ENCODE data around the gene MSANTD7. TPM values are rescaled to one million over a fixed set of nuclear protein-coding genes. Genes with fewer than 3 reads are reported as not detected.
"Not testable (repeated sequence)": the region's sequence is repeated elsewhere in the genome, so short reads cannot be mapped to it uniquely, and the experiment has no call there.

MSANTD7 gene
- total RNA-seq, 2 donors from 2014 or later = 25.4 to 30.3 TPM

DNA sequence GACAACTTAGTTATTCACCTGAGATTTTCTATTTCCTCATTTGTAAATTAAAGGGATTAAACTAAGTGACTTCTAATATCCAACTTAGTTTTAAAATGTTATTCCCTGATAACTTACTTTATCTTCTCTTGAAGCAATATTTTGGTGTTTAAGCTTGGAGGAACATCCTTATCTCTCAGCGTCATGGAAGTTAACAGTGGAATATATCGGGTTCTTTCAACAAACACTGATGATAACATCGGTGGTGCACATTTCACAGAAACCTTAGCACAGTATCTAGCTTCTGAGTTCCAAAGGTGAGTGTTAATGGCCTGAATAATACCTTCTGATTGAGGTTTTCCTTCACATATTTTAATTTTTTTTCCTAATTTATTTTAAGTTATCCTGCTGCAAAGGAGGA, 14.1 kb downstream of the MSANTD7 start:
- H3K9me3 Mint-ChIP-seq = no peaks in the 10 kb centered on the region
- ATAC-seq (no peak), DNase-seq (ENCODE audit: low spot score) (no peak)
- no peak overlapping the region for H3K4me3 Mint-ChIP-seq
- no peaks in the 10 kb centered on the region for H3K27me3 Mint-ChIP-seq
- peaks cover 23% of the 10 kb centered on the region for H3K36me3 Mint-ChIP-seq
- H3K4me1 Mint-ChIP-seq (ENCODE audit: low read depth in 2 of 2) = no peaks in the 10 kb centered on the region
- no peak overlapping the region for H3K27ac Mint-ChIP-seq

DNA sequence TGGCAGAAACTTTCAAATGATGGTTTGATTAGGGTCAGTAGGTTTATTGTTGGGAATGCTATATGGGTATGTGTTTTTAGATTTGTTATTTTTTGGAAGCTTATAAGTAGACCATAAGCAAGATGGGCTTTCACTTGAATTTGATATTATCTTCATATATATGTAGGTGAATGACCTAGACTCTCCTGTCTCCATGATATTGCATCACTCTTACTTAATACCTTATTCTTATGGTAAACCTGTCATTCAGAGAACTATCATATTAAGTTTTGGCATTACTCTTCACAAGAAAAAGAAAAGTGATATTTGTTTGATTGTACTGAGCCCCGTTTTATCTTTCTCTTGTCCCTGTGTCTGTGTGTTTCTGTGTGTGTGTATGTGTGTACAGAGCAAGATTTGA, 17.3 kb downstream of the MSANTD7 start:
- Mint-ChIP-seq H3K36me3 (peaks cover 18% of the 10 kb centered on the region), H3K9me3 (no peaks in the 10 kb centered on the region), H3K4me3 (no peak overlapping the region), H3K27me3 (no peaks in the 10 kb centered on the region), H3K4me1 (ENCODE audit: low read depth in 2 of 2) (no peaks in the 10 kb centered on the region), H3K27ac (no peak overlapping the region)
- ATAC-seq (no peak), DNase-seq (ENCODE audit: low spot score) (no peak)

- H3K36me3 Mint-ChIP-seq = peaks cover 6% of the 10 kb centered on the region
- no peak for ATAC-seq
Observed at GRCh38 chr10:14858338-14858960, 20.3 kb downstream of the MSANTD7 start.

GRCh38 chr10:14859043-14859442, 20.9 kb downstream of the MSANTD7 start:
- Mint-ChIP-seq H3K27ac (peak overlapping the region in 1 of 2 donors; percentile 58), H3K36me3 (peaks cover 6% of the 10 kb centered on the region), H3K4me1 (ENCODE audit: low read depth in 2 of 2) (peaks cover 0 to 9% of the 10 kb centered on the region in 2 donors), H3K27me3 (no peaks in the 10 kb centered on the region), H3K4me3 (no peak overlapping the region), H3K9me3 (no peaks in the 10 kb centered on the region)
- ATAC-seq (no peak), DNase-seq (ENCODE audit: low spot score) (no peak)

More at GRCh38 chr10:14858338-14858960, 20.3 kb downstream of the MSANTD7 start:
- Mint-ChIP-seq H3K27ac (peak overlapping the region in 1 of 2 donors; percentile 58), H3K9me3 (no peaks in the 10 kb centered on the region), H3K27me3 (no peaks in the 10 kb centered on the region), H3K4me1 (ENCODE audit: low read depth in 2 of 2) (peaks cover 0 to 6% of the 10 kb centered on the region in 2 donors), H3K4me3 (no peak overlapping the region)
- no peak for DNase-seq (ENCODE audit: low spot score)

- DNase-seq (ENCODE audit: low spot score) (no peak), ATAC-seq (no peak)
- no peak overlapping the region for H3K4me3 Mint-ChIP-seq
- H3K36me3 Mint-ChIP-seq = peaks cover 6% of the 10 kb centered on the region
- no peaks in the 10 kb centered on the region for H3K27me3 Mint-ChIP-seq
- H3K27ac Mint-ChIP-seq = no peak overlapping the region
- H3K4me1 Mint-ChIP-seq (ENCODE audit: low read depth in 2 of 2) = peaks cover 0 to 9% of the 10 kb centered on the region in 2 donors
- H3K9me3 Mint-ChIP-seq = no peaks in the 10 kb centered on the region
Observed at GRCh38 chr10:14859775-14860174, 21.7 kb downstream of the MSANTD7 start.

DNA sequence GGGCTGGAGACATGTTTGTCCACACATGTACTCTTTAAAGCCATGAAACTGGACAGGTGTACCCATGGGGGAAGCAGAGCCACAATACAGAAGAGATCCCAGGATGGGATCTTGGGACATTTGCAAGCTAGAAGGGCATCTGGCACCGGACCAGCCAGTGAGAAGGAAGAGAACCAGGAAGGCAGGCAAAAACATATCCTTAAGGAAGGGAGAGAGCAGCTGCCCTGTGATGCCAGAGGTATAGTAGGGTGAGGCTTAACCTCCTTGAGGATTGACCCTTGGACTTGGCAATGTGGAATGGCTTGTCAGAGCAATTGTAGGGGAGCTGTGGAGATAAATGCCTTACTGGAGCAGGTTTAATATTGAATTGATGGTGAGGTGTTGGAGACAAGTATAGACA, 22.7 kb downstream of the MSANTD7 start:
- Mint-ChIP-seq H3K27me3 (no peaks in the 10 kb centered on the region), H3K9me3 (no peaks in the 10 kb centered on the region), H3K4me3 (no peak overlapping the region), H3K36me3 (peaks cover 2% of the 10 kb centered on the region), H3K4me1 (ENCODE audit: low read depth in 2 of 2) (peaks cover 0 to 9% of the 10 kb centered on the region in 2 donors), H3K27ac (peak overlapping the region in 1 of 2 donors; percentile 44)
- no peak for DNase-seq (ENCODE audit: low spot score)
- no peak for ATAC-seq

DNA sequence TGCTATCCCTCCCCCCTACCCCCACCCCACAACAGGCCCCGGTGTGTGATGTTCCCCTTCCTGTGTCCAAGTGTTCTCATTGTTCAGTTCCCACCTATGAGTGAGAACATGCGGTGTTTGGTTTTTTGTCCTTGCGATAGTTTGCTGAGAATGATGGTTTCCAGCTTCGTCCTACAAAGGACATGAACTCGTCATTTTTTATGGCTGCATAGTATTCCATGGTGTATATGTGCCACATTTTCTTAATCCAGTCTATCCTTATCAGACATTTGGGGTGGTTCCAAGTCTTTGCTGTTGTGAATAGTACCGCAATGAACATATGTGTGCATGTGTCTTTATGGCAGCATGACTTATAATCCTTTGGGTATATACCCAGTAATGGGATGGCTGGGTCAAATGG, 26.4 kb downstream of the MSANTD7 start:
- ATAC-seq; H3K9me3 Mint-ChIP-seq; H3K27ac Mint-ChIP-seq; DNase-seq (ENCODE audit: low spot score); H3K4me3 Mint-ChIP-seq; H3K36me3 Mint-ChIP-seq; H3K27me3 Mint-ChIP-seq; H3K4me1 Mint-ChIP-seq (ENCODE audit: low read depth in 2 of 2): not testable (repeated sequence)

GRCh38 chr10:14864871-14865270, 26.8 kb downstream of the MSANTD7 start:
- H3K4me1 Mint-ChIP-seq (ENCODE audit: low read depth in 2 of 2); H3K4me3 Mint-ChIP-seq: not testable (repeated sequence)

DNA sequence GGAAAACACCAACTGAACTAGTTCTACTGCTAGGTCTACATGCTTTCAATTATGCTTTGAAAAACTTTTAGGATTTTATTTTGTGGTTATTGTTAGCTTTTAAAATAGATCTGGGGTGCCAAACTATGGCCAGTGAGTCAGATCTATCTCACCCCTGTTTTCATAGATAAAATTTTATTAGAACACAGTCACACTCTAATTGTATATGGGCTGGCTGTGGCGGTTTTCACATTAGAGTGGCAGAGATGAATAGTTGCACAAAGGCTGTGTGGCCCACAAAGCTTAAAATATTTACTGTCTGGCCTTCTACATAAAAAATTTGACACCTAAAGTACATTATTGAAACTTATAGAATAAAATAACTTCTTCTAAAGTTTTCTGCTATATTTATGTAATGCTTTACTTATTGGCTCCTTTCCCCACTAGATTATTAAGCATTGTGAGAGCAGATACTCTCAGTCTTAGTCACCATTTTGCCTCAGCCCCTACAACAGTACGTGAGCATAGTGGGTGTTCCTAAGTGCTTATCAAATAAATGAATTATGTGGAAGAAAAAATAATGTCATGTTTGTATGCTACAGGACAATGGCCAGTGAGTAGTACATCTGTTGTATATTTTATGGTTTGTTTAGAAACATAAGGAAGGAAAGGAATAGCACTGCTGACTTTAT, 35.1 kb downstream of the MSANTD7 start:
- Mint-ChIP-seq H3K9me3 (no peaks in the 10 kb centered on the region), H3K36me3 (peaks cover 6% of the 10 kb centered on the region), H3K4me3 (no peak overlapping the region), H3K27me3 (no peaks in the 10 kb centered on the region), H3K27ac (no peak overlapping the region), H3K4me1 (ENCODE audit: low read depth in 2 of 2) (peaks cover 11 to 19% of the 10 kb centered on the region in 2 donors)
- no peak for DNase-seq (ENCODE audit: low spot score)
- no peak for ATAC-seq

More at GRCh38 chr10:14864871-14865270, 26.8 kb downstream of the MSANTD7 start:
- H3K9me3 Mint-ChIP-seq; DNase-seq (ENCODE audit: low spot score); H3K27me3 Mint-ChIP-seq; H3K36me3 Mint-ChIP-seq; ATAC-seq; H3K27ac Mint-ChIP-seq: not testable (repeated sequence)

GRCh38 chr10:14875941-14876340, 37.8 kb downstream of the MSANTD7 start:
- Mint-ChIP-seq H3K4me3 (peak overlapping the region; percentile 95), H3K36me3 (no peaks in the 10 kb centered on the region), H3K27me3 (no peaks in the 10 kb centered on the region), H3K27ac (peak overlapping the region in 1 of 2 donors; percentile 13), H3K4me1 (ENCODE audit: low read depth in 2 of 2) (peaks cover 14 to 28% of the 10 kb centered on the region in 2 donors), H3K9me3 (no peaks in the 10 kb centered on the region)
- DNase-seq (ENCODE audit: low spot score) (no peak), ATAC-seq (no peak)

- Mint-ChIP-seq H3K4me1 (ENCODE audit: low read depth in 2 of 2) (peaks cover 14 to 28% of the 10 kb centered on the region in 2 donors), H3K27ac (peak overlapping the region; percentile 73 to 86), H3K9me3 (no peaks in the 10 kb centered on the region), H3K36me3 (no peaks in the 10 kb centered on the region), H3K27me3 (no peaks in the 10 kb centered on the region), H3K4me3 (peak overlapping the region; percentile 95)
- ATAC-seq (no peak), DNase-seq (ENCODE audit: low spot score) (no peak)
Observed at GRCh38 chr10:14876764-14877163, 38.7 kb downstream of the MSANTD7 start.

DNA sequence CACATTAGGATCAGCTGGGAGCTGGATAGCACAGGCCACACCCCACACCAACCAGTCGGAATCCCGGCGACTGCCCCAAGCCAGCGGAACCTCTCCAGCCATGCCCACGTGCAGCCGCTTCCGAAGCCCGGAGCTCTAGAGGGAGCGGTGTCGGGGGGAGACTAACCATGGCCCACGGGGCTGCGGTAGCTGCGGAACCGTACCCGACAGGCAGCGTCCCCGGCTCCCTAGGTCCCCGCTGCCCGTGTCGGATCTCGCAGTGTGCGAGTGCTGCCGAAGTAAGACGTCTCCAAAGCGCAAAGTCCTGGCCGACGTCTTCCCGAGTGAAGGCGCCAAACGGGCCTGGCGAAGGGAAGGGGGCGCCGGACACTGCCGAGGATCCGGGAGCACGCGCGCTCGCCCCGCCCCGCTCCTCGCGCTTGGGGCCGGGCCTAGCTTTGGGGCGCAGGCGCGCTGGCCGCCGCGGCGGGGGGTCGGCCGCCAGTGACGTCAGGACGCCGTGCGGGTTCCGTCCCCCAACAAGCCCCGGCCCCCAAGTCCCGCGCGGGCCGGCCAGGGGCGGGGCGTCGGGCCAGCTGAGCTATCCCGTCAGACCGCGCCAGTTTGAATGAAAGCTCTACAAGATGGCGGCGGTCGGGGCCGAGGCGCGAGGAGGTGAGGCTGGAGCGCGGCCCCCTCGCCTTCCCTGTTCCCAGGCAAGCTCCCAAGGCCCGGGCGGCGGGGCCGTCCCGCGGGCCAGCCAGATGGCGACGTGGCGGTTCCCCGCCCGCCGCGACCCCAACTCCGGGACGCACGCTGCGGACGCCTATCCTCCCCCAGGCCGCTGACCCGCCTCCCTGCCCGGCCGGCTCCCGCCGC, 40.4 kb downstream of the MSANTD7 start, which contains the start of gene SUV39H2:
SUV39H2 (plus strand) TSS at position 601 of the 858 bp plus-strand sequence; CDS start at position 624, 23 bp downstream.
- ATAC-seq (peak; percentile 97 to 99), DNase-seq (ENCODE audit: low spot score) (peak; percentile 96)
- H3K4me3 Mint-ChIP-seq = peak within 1 kb of the TSS; percentile 95
- no peaks in the 10 kb centered on the region for H3K27me3 Mint-ChIP-seq
- H3K9me3 Mint-ChIP-seq = no peaks in the 10 kb centered on the region
- H3K27ac Mint-ChIP-seq = peak within 1 kb of the TSS; percentile 84 to 91
- H3K4me1 Mint-ChIP-seq (ENCODE audit: low read depth in 2 of 2) = peaks cover 14 to 28% of the 10 kb centered on the region in 2 donors
- no peaks in the 10 kb centered on the region for H3K36me3 Mint-ChIP-seq

DNA sequence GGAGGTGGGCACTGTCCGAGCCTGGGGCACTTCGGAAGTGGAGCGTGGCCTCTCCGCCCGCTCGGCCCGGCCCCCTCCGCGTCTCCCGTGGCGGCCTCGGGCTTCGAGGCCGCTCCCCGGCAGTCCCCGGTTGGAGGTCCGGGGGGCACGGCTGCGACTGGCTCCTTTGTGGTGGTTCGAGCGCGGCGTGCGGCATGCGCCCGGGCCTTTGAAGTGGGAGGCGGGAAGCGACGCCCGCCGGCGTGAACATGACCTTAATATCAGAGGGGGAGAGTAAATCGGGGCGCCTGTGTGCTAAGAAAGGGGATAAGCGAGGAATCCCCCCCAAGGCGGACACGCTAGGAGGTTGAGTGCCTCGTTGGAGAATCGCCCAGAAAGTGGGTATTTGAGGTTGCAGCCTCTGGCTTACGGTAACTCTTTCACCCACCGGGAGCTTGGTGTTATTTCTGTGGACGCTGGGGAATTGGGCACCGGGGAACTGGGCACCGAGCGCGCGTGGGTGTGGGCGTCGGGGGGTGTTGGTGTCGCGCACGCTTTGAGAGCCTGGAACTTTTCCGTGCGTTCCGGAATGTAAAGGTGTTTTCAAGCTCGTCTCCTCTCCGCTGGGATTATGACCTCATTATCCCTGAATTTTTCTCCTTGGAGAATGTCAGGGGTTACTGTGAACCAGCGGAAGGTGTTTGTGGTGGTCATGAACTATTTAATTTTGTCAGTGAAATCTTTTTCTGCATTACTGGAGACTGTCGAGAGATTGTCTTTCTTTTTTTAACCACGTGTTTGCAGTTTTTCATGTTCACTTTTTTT, 41.2 kb downstream of the MSANTD7 start:
- DNase-seq (ENCODE audit: low spot score) (no peak), ATAC-seq (no peak)
- no peaks in the 10 kb centered on the region for H3K27me3 Mint-ChIP-seq
- peak overlapping the region; percentile 84 to 91 for H3K27ac Mint-ChIP-seq
- H3K4me3 Mint-ChIP-seq = peak overlapping the region; percentile 95
- no peaks in the 10 kb centered on the region for H3K36me3 Mint-ChIP-seq
- H3K4me1 Mint-ChIP-seq (ENCODE audit: low read depth in 2 of 2) = peaks cover 14 to 28% of the 10 kb centered on the region in 2 donors
- H3K9me3 Mint-ChIP-seq = no peaks in the 10 kb centered on the region
